Heart left ventricle (tissue), 13 donors: ENCODE data around the gene RPTOR.

Experiments
- POLR2A ChIP-seq, 2 donors: fragments of 450-650 bp; IDR thresholded peaks; one replicate each; pipeline ENCODE4 v1.6.1; 2017; ENCODE audit warnings: antibody characterized with exemption in 2 of 2, mild to moderate bottlenecking in 2 of 2, moderate library complexity in 2 of 2
- TF ChIP-seq, protein P1 (sequence below), 12 donors: fragments of 200-600 bp; sonication (generic) in 4 of 12; IDR thresholded peaks; one replicate each; pipeline versions ENCODE4 v1.5.0 to v1.8.0; 2018 to 2022; ENCODE audit warnings: antibody characterized with exemption in 12 of 12, mild to moderate bottlenecking in 5 of 12
- donor health status: ischemic (EF 13 %, LVEDD 7.1; RV severe dilation, severe dysfunction).
- donor health status: DM: no; HTN: yes; CAD: no.
- donor health status: DM: no; HTN: no; CAD: no.
- donor health status: ischemic (EF 25% LVEDD 6.9; RV normal size, moderate dysfunction).
- donor health status: ischemic (EF 25% LVEDD 5.7; RV mildly dilated, moderate dysfunction).
- donor health status: ischemic (EF 35%, LVEDD 5.7; RV mildly dilated, moderate dysfunction).
- donor health status: nonischemic (EF 11% LVEDD 7.7; RV severe dilation, severe dysfunction).
- donor health status: DM: yes; HTN: yes; CAD: no.
- donor health status: PGD.
- donor health status: ischemic (EF 29% LVEDD 5.4; RV normal size, mild dysfunction).
- donor health status: nonischemic (EF 23%, LVEDD 6.1; RV moderate dilation, normal function).

DNA sequence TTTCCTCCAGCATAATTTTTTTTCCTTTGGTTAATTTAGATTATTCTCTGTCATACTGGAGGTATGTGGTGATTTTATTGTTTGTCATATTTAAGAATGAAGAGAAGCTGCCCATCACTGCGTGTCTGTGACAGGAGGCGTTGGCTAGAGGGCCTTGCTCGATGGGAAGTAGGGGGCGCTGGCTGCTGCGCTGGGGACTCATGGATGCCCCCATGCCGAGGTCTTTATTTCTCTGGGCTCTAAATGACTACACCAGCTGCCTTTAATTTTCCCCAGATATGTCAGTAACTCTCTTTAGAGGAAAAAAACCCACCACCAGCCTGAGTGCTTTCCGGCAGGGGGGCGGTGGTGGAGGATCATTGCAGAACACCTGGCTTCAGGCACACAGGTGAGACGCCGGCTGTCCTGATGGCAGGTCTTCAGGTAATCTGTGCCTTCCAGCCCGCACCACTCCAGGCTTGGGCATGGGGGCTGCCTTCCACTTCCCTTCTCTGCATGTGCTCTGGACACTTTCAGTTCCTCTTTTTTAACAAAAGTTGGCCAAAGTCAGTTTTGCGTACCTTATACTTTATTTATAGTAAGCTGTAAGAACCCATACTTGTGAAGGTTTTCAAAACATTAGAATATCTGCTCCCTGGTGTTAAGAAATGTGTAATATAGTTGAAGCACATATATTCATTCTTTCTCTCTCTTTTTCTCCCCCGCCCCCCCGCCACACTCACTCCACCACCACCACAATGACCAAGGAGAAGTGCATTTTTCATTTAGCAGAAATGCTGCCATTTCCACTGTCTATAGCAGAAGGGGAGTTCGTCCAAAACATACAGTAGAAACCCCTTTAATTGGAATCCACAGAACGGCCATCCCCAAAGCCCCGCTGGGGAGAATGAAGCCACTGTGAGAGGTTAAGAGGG lies 192.7 kb downstream of the RPTOR start:
- TF ChIP-seq, protein P1, sequence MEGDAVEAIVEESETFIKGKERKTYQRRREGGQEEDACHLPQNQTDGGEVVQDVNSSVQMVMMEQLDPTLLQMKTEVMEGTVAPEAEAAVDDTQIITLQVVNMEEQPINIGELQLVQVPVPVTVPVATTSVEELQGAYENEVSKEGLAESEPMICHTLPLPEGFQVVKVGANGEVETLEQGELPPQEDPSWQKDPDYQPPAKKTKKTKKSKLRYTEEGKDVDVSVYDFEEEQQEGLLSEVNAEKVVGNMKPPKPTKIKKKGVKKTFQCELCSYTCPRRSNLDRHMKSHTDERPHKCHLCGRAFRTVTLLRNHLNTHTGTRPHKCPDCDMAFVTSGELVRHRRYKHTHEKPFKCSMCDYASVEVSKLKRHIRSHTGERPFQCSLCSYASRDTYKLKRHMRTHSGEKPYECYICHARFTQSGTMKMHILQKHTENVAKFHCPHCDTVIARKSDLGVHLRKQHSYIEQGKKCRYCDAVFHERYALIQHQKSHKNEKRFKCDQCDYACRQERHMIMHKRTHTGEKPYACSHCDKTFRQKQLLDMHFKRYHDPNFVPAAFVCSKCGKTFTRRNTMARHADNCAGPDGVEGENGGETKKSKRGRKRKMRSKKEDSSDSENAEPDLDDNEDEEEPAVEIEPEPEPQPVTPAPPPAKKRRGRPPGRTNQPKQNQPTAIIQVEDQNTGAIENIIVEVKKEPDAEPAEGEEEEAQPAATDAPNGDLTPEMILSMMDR (IDR thresholded peaks at IDR 0.05): no peak
- TF ChIP-seq POLR2A (IDR thresholded peaks at IDR 0.05): no peak
